ENCODE results near the gene ABHD2. TPM values are rescaled to one million over a fixed set of nuclear protein-coding genes. Genes with fewer than 3 reads are reported as not detected.

ABHD2 gene
- total RNA-seq, 1 experiment from 2014 or later, result 15.6 TPM

Other genes with a start within 250 kb of the ABHD2 start
- gene HAPLN3, start 192.9 kb upstream of the ABHD2 start, total RNA-seq (2021), result 41.7 and 42.4 TPM in 2 replicates
- gene MFGE8, start 175.1 kb upstream of the ABHD2 start, total RNA-seq (2021), result 643 and 653 TPM in 2 replicates
- not detected in 2 replicates for gene RLBP1, start 133.1 kb downstream of the ABHD2 start, total RNA-seq (2021)
- gene FANCI, start 155.5 kb downstream of the ABHD2 start, total RNA-seq (2021), result 102 and 106 TPM in 2 replicates
- 57.7 and 60.3 TPM in 2 replicates for gene POLG, start 246.4 kb downstream of the ABHD2 start, total RNA-seq (2021)